GM12878 (cell line): ENCODE data around the gene UST. TPM values are rescaled to one million over a fixed set of nuclear protein-coding genes. Genes with fewer than 3 reads are reported as not detected.
A peak's percentile ranks its signal among the peaks of the same experiment; 100 is the strongest.

Experiments
- ASH2L ChIP-seq: fragments of 300-600, 200-600 bp; sonication (generic); IDR thresholded peaks from 2 replicates; pipeline ENCODE4 v1.6.1; 2017; ENCODE audit warnings: low read depth, mild to moderate bottlenecking, borderline replicate concordance
- CREB1 ChIP-seq: IDR thresholded peaks from 2 replicates; pipeline ENCODE4 v1.6.1; 2012; ENCODE audit warnings: low read depth, mild to moderate bottlenecking, inconsistent platforms
- DPF2 ChIP-seq: fragments of 450-650 bp; IDR thresholded peaks from 2 replicates; pipeline ENCODE4 v1.6.1; 2017; ENCODE audit warnings: mild to moderate bottlenecking
- FOS ChIP-seq: IDR thresholded peaks from 3 replicates; pipeline ENCODE4 v1.6.1; 2011; ENCODE audit warnings: borderline replicate concordance; ENCODE audit not compliant: insufficient read length; ENCODE audit errors: extremely low read depth
- GABPA ChIP-seq: IDR thresholded peaks from 2 replicates; pipeline ENCODE4 v1.6.1; 2014; ENCODE audit warnings: antibody characterized with exemption, low read depth, mild to moderate bottlenecking, inconsistent platforms
- IKZF1 ChIP-seq: fragments of 450-650 bp; conservative IDR thresholded peaks from 2 replicates; pipeline ENCODE4 v1.6.1; 2017; ENCODE audit warnings: antibody characterized with exemption, mild to moderate bottlenecking
- IRF3 ChIP-seq: fragments of 450-650 bp; IDR thresholded peaks from 2 replicates; pipeline ENCODE4 v1.6.1; 2014; ENCODE audit warnings: mild to moderate bottlenecking
- MEF2A ChIP-seq: IDR thresholded peaks from 2 replicates; pipeline ENCODE4 v1.6.1; 2011; ENCODE audit warnings: low read depth, mild to moderate bottlenecking, low read length, moderate library complexity; ENCODE audit not compliant: insufficient read depth
- MYB ChIP-seq: fragments of 150-350 bp; IDR thresholded peaks from 2 replicates; pipeline ENCODE4 v1.6.1; 2014; ENCODE audit warnings: mild to moderate bottlenecking, low read depth, low read length, borderline replicate concordance
- NR2F1 ChIP-seq: fragments of 450-650 bp; conservative IDR thresholded peaks from 2 replicates; pipeline ENCODE4 v1.6.1; 2017; ENCODE audit warnings: mild to moderate bottlenecking
- NRF1 ChIP-seq: conservative IDR thresholded peaks from 2 replicates; pipeline ENCODE4 v1.6.1; 2011; ENCODE audit warnings: mild to moderate bottlenecking, low read depth, low read length, improper control_type of control experiment
- POLR2AphosphoS2 ChIP-seq: IDR thresholded peaks from 2 replicates; pipeline ENCODE4 v1.6.1; 2011; ENCODE audit warnings: low read depth, mild to moderate bottlenecking, low read length, improper control_type of control experiment, moderate library complexity
- POLR2AphosphoS5 ChIP-seq: IDR thresholded peaks from 2 replicates; pipeline ENCODE4 v1.6.1; 2011; ENCODE audit warnings: mild to moderate bottlenecking, low read length, inconsistent platforms
- RAD21 ChIP-seq: IDR thresholded peaks from 2 replicates; pipeline ENCODE4 v1.6.1; 2011; ENCODE audit warnings: mild to moderate bottlenecking, low read depth, low read length, moderate library complexity; ENCODE audit not compliant: insufficient read depth
- RAD51 ChIP-seq: fragments of 450-650 bp; IDR thresholded peaks from 2 replicates; pipeline ENCODE4 v1.6.1; 2016; ENCODE audit warnings: moderate library complexity, mild to moderate bottlenecking, inconsistent platforms
- RBBP5 ChIP-seq: fragments of 200-600 bp; sonication (generic); conservative IDR thresholded peaks from 2 replicates; pipeline ENCODE4 v1.6.1; 2016
- USF1 ChIP-seq: IDR thresholded peaks from 2 replicates; pipeline ENCODE4 v1.6.1; 2011; ENCODE audit warnings: borderline replicate concordance, low read depth, mild to moderate bottlenecking, moderate library complexity, mixed read lengths, low read length; ENCODE audit not compliant: insufficient read depth; ENCODE audit errors: extremely low read length
- YY1 ChIP-seq: IDR thresholded peaks from 2 replicates; pipeline ENCODE4 v1.6.1; 2011; ENCODE audit warnings: low read depth, mild to moderate bottlenecking, low read length
- ZNF384 ChIP-seq: IDR thresholded peaks from 2 replicates; pipeline ENCODE4 v1.6.1; 2012; ENCODE audit warnings: low read depth, mild to moderate bottlenecking, low read length, improper control_type of control experiment, borderline replicate concordance
- ZSCAN29 ChIP-seq: fragments of 450-650 bp; IDR thresholded peaks from 2 replicates; pipeline ENCODE4 v1.6.1; 2017; ENCODE audit warnings: mild to moderate bottlenecking, moderate library complexity
- ZZZ3 ChIP-seq: IDR thresholded peaks from 2 replicates; pipeline ENCODE4 v1.6.1; 2011; ENCODE audit warnings: low read depth; ENCODE audit not compliant: control insufficient read depth, insufficient read length
- polyA plus RNA-seq, 11 experiments: library from polyadenylated mRNA; depleted of rRNA in 4 of 11; unstranded in 6 of 11; stranded (reverse) in 5 of 11; fragments of >200 nt; fragmentation: Nextera tagmentation in 4 of 11; fragmentation: Illumina TruSeq in 1 of 11; extraction: Ambion mirVana in 4 of 11; extraction: Trizol in 1 of 11; gene quantifications; 1 replicate in 1 of 11; 2 replicates in 10 of 11; pipeline versions ENCODE4 v1.2.1 to v1.2.3, GENCODE V29; 2011 to 2016; ENCODE audit warnings: inconsistent platforms in 2 of 11, missing spikeins in 2 of 11, low read depth in 1 of 11
- total RNA-seq, 4 experiments: library from RNA; depleted of rRNA in 3 of 4; stranded (reverse); fragments of >200 nt in 3 of 4; fragmentation: Illumina TruSeq in 1 of 4; extraction: Trizol in 1 of 4; gene quantifications; 2 replicates each; pipeline versions ENCODE4 v1.2.1 to v1.2.3, GENCODE V29; 2013 to 2021
- TF ChIP-seq, protein P1 (sequence below): IDR thresholded peaks from 2 replicates; pipeline ENCODE4 v1.6.1; 2011; ENCODE audit warnings: borderline replicate concordance, low read depth, mild to moderate bottlenecking, moderate library complexity, low read length; ENCODE audit not compliant: insufficient read depth, poor library complexity, severe bottlenecking
- TF ChIP-seq, protein P2 (sequence below): fragments of 450-650 bp; IDR thresholded peaks from 2 replicates; pipeline ENCODE4 v1.6.1; 2017; ENCODE audit warnings: mild to moderate bottlenecking
- TF ChIP-seq, protein P3 (sequence below): IDR thresholded peaks from 2 replicates; pipeline ENCODE4 v1.6.1; 2011; ENCODE audit warnings: low read depth, low read length, improper control_type of control experiment, borderline replicate concordance

The UST gene
- total and polyA plus RNA-seq, 10 of the 15 experiments (the other 5 are each of a cell fraction or from before 2014, with no cell fraction given), result 0.74 to 43.3 (median 2.2) TPM

- TF ChIP-seq IKZF1 (peak; percentile 88), POLR2AphosphoS5 (peak; percentile 58; the same call in 1 of the 2 replicates), CREB1 (peak; percentile 70; the same call in 1 of the 2 replicates), RAD51 (peak; percentile 26; the same call in 1 of the 2 replicates), NRF1 (no peak), DPF2 (peak; percentile 56), YY1 (no peak; the same call in 1 of the 2 replicates), ZNF384 (peak; percentile 92), NR2F1 (peak; percentile 97), MEF2A (peak; percentile 98), FOS (no peak), ZZZ3 (no peak), USF1 (no peak), IRF3 (no peak), ZSCAN29 (no peak), MYB (peak; percentile 58; the same call in 1 of the 2 replicates), RBBP5 (no peak), ASH2L (no peak; the same call in 1 of the 2 replicates), POLR2AphosphoS2 (no peak), GABPA (peak; percentile 59; the same call in 1 of the 2 replicates), RAD21 (peak; percentile 5; the same call in 1 of the 2 replicates)
- TF ChIP-seq, protein P1, sequence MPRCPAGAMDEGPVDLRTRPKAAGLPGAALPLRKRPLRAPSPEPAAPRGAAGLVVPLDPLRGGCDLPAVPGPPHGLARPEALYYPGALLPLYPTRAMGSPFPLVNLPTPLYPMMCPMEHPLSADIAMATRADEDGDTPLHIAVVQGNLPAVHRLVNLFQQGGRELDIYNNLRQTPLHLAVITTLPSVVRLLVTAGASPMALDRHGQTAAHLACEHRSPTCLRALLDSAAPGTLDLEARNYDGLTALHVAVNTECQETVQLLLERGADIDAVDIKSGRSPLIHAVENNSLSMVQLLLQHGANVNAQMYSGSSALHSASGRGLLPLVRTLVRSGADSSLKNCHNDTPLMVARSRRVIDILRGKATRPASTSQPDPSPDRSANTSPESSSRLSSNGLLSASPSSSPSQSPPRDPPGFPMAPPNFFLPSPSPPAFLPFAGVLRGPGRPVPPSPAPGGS, result peak; percentile 99
- TF ChIP-seq, protein P2, sequence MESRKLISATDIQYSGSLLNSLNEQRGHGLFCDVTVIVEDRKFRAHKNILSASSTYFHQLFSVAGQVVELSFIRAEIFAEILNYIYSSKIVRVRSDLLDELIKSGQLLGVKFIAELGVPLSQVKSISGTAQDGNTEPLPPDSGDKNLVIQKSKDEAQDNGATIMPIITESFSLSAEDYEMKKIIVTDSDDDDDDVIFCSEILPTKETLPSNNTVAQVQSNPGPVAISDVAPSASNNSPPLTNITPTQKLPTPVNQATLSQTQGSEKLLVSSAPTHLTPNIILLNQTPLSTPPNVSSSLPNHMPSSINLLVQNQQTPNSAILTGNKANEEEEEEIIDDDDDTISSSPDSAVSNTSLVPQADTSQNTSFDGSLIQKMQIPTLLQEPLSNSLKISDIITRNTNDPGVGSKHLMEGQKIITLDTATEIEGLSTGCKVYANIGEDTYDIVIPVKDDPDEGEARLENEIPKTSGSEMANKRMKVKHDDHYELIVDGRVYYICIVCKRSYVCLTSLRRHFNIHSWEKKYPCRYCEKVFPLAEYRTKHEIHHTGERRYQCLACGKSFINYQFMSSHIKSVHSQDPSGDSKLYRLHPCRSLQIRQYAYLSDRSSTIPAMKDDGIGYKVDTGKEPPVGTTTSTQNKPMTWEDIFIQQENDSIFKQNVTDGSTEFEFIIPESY, result no peak
- TF ChIP-seq, protein P3, sequence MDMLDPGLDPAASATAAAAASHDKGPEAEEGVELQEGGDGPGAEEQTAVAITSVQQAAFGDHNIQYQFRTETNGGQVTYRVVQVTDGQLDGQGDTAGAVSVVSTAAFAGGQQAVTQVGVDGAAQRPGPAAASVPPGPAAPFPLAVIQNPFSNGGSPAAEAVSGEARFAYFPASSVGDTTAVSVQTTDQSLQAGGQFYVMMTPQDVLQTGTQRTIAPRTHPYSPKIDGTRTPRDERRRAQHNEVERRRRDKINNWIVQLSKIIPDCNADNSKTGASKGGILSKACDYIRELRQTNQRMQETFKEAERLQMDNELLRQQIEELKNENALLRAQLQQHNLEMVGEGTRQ, result no peak
Observed at GRCh38 chr6:149032599-149033405, 286.0 kb downstream of the UST start (continued).
